WI38 (cell line): Measurements from ENCODE around the gene PIEZO1.

Source experiments
- H3K4me3 ChIP-seq: 2 replicates; pipeline ENCODE4 v1.5.1; 2011; ENCODE audit warnings: low read depth, mild to moderate bottlenecking, control low read depth, low read length
- CTCF ChIP-seq: IDR thresholded peaks from 2 replicates; pipeline ENCODE4 v1.5.1; 2012; ENCODE audit warnings: low read depth, mild to moderate bottlenecking, control low read depth, low read length

The PIEZO1 gene

GRCh38 chr16:88799569-88800276 lies 14.7 kb upstream of the PIEZO1 start:
- no peak for TF ChIP-seq CTCF
- H3K4me3 ChIP-seq, result no peak overlapping the region

- H3K4me3 ChIP-seq, result no peak overlapping the region
- TF ChIP-seq CTCF, result no peak
Observed at GRCh38 chr16:88798772-88799455, 13.9 kb upstream of the PIEZO1 start.

GRCh38 chr16:88798073-88798472 lies 13.1 kb upstream of the PIEZO1 start:
- no peak for TF ChIP-seq CTCF
- no peak overlapping the region for H3K4me3 ChIP-seq

- no peak overlapping the region for H3K4me3 ChIP-seq
- no peak for TF ChIP-seq CTCF
Observed at GRCh38 chr16:88796278-88796677, 11.3 kb upstream of the PIEZO1 start.

GRCh38 chr16:88793251-88793954 lies 8.4 kb upstream of the PIEZO1 start:
- no peak overlapping the region for H3K4me3 ChIP-seq
- TF ChIP-seq CTCF, result no peak

- no peak overlapping the region for H3K4me3 ChIP-seq
- no peak for TF ChIP-seq CTCF
Observed at GRCh38 chr16:88792668-88793250, 7.7 kb upstream of the PIEZO1 start.

GRCh38 chr16:88792078-88792550 lies 7.1 kb upstream of the PIEZO1 start:
- H3K4me3 ChIP-seq, result no peak overlapping the region
- no peak for TF ChIP-seq CTCF
